ENCODE results near the gene DUSP1.
"Not testable (repeated sequence)": the region's sequence is repeated elsewhere in the genome, so short reads cannot be mapped to it uniquely, and the experiment has no call there.

Gene DUSP1

GRCh38 chr5:172770675-172771438, at the start of gene DUSP1:
Gene DUSP1 (minus strand): TSS chr5:172771195. CDS start chr5:172770952, 243 bp downstream.
- DNase-seq: peak; percentile 94

DNA sequence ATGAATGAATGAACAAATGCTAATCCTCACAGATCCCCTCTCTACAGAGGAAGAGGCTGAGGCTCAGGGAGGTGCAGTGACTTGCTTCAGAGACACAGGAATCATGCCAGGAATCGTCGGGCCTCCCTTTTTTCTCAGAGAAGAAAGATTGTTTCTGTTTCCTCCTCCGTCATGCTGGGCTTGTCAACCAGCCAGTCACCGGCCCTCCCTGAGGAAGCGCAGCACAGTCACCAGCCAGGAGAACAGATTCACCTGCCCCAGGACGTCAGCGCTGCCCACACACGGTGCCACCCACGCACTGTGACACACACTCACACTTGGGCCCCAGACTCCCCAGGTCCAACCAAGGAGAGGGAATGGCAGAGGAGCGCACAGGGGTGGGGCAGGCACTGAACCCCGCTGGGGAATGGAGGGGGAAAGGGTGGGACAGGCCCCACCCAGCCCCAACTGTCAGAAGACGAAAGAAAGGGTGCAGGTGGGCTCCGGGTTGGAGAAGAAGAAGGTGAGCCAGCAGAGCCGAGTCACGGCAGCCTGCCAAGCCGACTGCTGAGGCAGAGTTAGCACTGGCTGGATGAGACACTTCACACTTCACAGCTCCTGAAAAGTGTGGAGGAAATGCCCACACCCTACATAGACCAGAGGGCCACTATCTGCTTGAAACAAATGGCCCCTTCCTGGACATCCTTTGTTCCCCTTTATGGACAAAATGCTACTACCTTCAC, 49.2 kb upstream of the DUSP1 start:
- DNase-seq: no peak

GRCh38 chr5:172819569-172819968, 48.6 kb upstream of the DUSP1 start:
- no peak for DNase-seq

GRCh38 chr5:172818081-172818480, 47.1 kb upstream of the DUSP1 start:
- no peak for DNase-seq

DNA sequence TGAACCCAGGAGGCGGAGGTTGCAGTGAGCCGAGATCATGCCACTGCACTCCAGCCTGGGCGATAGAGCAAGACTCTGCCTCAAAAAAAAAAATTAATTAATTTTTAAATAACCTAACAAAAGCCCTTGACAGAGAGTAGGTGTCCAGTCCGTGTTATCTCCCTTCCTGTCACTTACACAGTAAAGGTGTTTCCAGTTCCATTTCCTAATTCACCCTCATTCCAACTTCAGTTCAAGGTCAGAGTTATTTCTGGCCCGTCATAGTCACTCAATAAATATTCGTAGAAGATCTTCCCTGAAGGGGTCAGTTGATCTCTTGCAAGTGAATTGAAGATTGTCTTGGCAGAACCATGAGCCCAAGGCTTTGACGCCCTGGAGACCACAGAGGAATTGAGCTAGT, 46.7 kb upstream of the DUSP1 start:
- DNase-seq: no peak

- no peak for DNase-seq
These were observed 46.0 kb upstream of the DUSP1 start for GRCh38 chr5:172816925-172817562.

DNA sequence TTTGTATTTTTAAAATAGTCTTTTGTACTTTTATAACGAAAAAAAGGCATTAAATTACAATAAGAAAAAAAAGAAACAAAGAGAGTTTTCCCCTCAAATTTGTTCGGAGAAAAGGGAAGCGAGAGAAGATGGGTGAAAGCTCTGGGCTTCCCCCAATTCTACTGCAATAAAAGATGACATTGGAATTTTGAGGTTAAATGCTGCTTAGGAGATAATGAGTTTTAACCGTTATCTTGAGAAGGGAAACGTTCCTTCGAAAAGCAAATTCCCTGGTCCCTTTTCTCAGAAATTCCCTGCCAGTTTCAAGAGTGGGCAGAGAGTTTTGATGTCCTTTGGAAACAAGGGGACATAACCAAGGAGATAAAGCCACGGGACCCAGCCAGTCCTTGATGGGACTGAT, 44.6 kb upstream of the DUSP1 start:
- DNase-seq: no peak

DNA sequence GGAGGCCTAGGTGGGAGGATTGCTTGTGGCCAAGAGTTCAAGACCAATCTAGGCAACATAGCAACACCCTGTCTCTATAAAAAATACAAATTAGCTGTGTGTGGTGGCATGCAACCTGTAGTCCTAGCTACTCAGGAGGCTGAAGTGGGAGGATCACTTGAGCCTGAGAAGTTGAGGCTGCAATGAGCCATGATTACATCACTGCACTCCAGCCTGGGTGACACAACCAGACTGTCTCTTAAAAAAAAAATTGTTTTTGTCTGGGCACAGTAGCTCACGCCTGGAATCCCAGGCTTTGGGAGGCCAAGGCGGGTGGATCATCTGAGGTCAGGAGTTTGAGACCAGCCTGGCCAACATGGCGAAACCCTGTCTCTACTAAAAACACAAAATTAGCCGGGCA, 40.0 kb upstream of the DUSP1 start:
- DNase-seq: not testable (repeated sequence)

DNA sequence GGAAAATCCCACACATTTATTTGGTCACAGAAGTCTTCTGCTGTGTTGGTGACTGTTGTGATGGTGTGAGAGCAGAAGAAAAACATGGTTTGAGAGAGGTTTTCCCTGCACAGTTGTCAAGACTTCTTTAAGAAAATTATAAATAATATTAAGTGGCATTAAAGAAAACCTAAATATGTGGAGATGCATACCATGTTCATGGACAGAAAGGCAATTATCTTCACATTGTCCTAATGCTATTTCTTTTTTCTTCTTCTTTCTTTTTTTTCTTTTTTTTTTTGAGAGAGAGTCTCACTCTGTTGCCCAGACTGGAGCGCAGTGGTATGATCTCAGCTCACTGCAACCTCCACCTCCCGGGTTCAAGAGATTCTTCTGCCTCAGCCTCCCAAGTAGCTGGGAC, 38.8 kb upstream of the DUSP1 start:
- no peak for DNase-seq

DNA sequence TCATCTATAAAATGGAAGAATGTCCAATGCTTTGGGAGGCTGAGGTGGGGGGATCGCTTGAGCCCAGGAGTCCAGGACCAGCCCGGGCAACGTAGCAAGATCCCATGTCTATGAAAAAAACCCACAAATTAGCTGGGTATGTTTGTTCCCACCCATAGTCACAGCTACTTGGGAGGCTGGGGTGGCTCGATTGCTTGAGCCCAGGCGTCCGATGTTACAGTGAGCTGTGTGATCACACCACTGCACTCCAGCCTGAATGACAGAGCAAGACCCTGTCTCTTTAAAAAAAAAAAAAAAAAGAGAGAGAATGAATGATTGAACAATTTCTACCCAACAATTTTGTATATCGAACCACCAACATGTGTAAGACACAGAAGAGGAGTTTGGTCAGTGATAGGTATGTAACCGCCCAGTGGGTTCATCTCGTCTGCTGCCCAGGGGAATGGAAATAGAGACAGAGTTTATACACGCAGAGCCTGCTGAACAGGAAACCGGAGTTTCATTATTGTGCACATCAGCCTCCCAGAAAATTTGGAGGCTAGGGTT, 36.8 kb upstream of the DUSP1 start:
- DNase-seq: no peak

GRCh38 chr5:172806897-172807672, 36.1 kb upstream of the DUSP1 start:
- DNase-seq: peak; percentile 76

GRCh38 chr5:172805736-172806255, 34.8 kb upstream of the DUSP1 start:
- DNase-seq: no peak

- no peak for DNase-seq
These were observed 34.2 kb upstream of the DUSP1 start for GRCh38 chr5:172805018-172805683.

DNA sequence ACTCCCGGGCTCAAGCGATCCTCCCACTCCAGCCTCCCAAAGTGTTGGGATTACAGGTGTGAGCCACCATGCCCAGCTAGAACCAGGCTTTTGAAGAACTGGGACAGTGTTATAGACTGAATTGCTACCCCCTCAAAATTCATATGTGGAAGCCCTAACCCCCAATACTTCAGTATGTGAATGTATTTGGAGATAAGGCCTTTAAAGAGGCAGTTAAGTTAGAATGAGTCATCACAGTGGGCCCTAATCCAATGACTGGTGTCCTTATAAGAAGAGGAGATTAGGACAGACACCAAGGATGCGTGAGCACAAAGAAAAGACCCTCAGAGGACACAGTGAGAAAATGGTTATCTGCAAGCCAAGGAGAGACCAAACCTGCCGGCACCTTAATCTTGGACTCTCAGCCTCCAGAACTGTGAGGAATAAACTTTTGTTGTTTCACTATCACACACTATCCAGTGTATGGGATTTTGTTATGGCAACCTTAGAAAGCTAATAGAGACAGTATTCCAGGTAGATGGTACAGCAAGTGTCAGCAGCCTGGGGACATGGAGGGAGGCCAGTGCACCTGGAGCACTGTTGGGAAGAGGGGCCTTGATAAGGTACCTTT, 31.7 kb upstream of the DUSP1 start:
- no peak for DNase-seq

GRCh38 chr5:172802112-172802511, 31.1 kb upstream of the DUSP1 start:
- DNase-seq: no peak

- no peak for DNase-seq
These were observed 30.2 kb upstream of the DUSP1 start for GRCh38 chr5:172801179-172801671.

GRCh38 chr5:172800088-172800551, 29.1 kb upstream of the DUSP1 start:
- no peak for DNase-seq

- DNase-seq: no peak
These were observed 28.4 kb upstream of the DUSP1 start for GRCh38 chr5:172799416-172799815.

DNA sequence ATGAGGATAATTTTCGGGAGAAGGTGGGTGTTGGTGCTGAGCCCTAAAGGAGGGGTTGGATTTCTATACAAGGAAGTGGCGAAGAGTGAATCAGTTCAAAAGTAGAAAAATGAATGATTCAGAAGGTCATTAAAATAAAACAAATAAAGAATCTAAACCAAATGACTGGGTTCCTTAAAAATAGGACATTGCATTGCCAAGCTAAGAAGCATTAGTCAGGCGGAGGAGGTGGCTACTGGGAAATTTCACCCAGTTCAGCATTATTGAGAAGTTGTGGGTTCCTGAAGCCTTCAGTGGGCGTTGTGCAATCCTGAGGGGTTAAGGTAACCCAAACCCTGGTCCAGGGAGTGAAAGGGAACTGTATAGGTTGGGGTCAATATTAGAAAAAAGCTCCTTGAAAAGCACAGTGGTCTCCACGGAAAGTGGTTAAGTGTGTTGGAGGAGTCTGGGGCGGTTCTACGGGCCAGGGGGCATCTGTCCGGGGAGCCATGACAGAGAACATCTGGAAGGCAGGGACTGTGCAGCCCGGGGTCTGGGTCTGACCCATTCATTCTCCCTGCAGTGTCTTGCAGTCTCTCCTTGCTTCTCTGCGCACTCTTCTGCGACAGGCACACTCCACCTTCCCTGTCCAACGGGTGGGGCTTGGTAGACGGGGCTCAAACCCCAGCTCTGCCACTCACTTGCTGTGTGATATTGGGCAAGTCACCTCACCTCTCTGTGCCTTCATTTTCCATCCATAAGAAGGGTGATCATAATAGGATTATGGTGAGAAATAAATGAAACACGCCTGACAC, 27.6 kb upstream of the DUSP1 start:
- DNase-seq: no peak

DNA sequence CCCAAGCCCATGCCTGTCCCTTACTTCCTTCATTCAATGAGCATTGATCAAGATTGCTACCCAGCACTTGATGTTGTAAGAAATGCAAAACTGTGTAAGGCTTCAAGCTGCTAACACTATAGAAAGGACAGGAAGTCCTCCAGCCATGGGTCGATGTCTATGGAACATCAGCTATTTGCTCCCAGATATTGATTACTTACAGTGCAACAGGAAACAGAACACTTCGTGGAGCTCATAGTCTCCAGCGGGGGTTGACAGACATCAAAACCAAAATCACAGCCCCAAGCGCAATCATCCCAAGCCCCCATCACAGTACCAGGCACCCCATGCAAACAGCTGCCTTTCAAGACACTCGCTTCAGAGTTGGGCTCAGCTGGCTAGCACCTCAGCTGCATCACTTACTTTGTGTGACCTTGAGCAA, 26.8 kb upstream of the DUSP1 start:
- no peak for DNase-seq

Measured in activated effector memory CD4-positive, alpha-beta T cell treated with Interleukin-2 at 50 U/mL for 16 hours (primary cell).